Activated B cell treated with CpG ODN at 0.5 μM for 24 hours (primary cell): ENCODE data around the gene KCND3. TPM values are rescaled to one million over a fixed set of nuclear protein-coding genes. Genes with fewer than 3 reads are reported as not detected.

Source experiments
- ATAC-seq: fragments of 200-7000 bp; cut with Tn5 transposase; one replicate; pipeline ENCODE4 v1.10.0; 2021; ENCODE audit warnings: low read depth, mild to moderate bottlenecking, moderate library complexity
- CTCF ChIA-PET: fragments of 350-600 bp; sonication (Branson Sonifier 250); formaldehyde crosslinking; loops from one replicate; lab custom pipeline; 2021; ENCODE audit warnings: antibody characterized with exemption; lab: Charles Lee
- POLR2A ChIA-PET: fragments of 350-600 bp; sonication (Branson Sonifier 250); formaldehyde crosslinking; loops from one replicate; lab custom pipeline; 2021; ENCODE audit warnings: antibody characterized with exemption; lab: Charles Lee
- DNase-seq: peaks from one replicate; pipeline ENCODE4 v3.0.0; 2022
- H3K27ac Mint-ChIP-seq: one replicate; pipeline ENCODE4 v1.8.0; 2020; ENCODE audit warnings: mixed read lengths
- H3K27me3 Mint-ChIP-seq: one replicate; pipeline ENCODE4 v1.8.0; 2021; ENCODE audit warnings: mixed read lengths
- H3K36me3 Mint-ChIP-seq: one replicate; pipeline ENCODE4 v1.8.0; 2021; ENCODE audit warnings: low read depth, mixed read lengths
- H3K4me1 Mint-ChIP-seq: one replicate; pipeline ENCODE4 v1.8.0; 2021; ENCODE audit warnings: mixed read lengths
- H3K4me3 Mint-ChIP-seq: one replicate; pipeline ENCODE4 v1.8.0; 2020; ENCODE audit warnings: mild to moderate bottlenecking, mixed read lengths
- H3K9me3 Mint-ChIP-seq: one replicate; pipeline ENCODE4 v1.8.0; 2020; ENCODE audit warnings: mixed read lengths
- intact Hi-C: fragments of 100-400 bp; cut with micrococcal nuclease; formaldehyde crosslinking; loops from one replicate; pipeline ENCODE4 v1.15.1; 2024
- total RNA-seq: library from RNA; stranded (reverse); gene quantifications from 2 replicates; pipeline ENCODE4 v1.2.3, GENCODE V29; 2022
- TF ChIP-seq, protein P1 (sequence below): fragments of 200-600 bp; IDR thresholded peaks from one replicate; pipeline ENCODE4 v1.8.0; 2022; ENCODE audit warnings: antibody characterized with exemption, mild to moderate bottlenecking

KCND3 gene
- total RNA-seq, 1 donor from 2014 or later: 0.04 TPM

DNA sequence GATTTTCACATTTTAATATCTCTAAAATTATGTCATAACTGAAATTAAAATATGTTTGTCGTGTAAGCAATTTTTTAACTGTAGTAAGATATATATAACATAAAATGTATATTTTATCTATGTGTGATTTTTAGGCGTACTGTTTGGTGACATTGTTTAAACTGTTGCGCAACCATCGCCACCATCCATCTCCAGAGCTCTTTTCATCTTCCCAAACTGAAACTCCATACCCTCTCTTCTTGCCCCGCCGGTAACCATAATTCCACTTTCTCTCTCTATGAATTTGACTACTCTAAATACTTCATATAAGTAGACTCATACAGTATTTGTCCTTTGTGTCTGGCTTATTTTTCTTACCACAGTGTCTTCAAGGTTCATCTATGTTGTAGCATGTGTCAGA lies 167.3 kb downstream of the KCND3 start:
- ChIA-PET POLR2A (interaction anchor here (0.6 to 0.7 kb wide), 2 partner anchors 768 to 1053 kb away, joined by 3 to 4 read pairs; no protein-coding TSS in a partner anchor), CTCF (no interaction called here)
- DNase-seq (no peak), ATAC-seq (no peak)
- H3K4me3 Mint-ChIP-seq: no peak overlapping the region
- intact Hi-C loops: no loop called here
- no peaks in the 10 kb centered on the region for H3K4me1 Mint-ChIP-seq
- H3K27ac Mint-ChIP-seq: no peak overlapping the region
- peaks cover 17% of the 10 kb centered on the region for H3K27me3 Mint-ChIP-seq
- H3K36me3 Mint-ChIP-seq: no peaks in the 10 kb centered on the region
- peaks cover 10% of the 10 kb centered on the region for H3K9me3 Mint-ChIP-seq
- TF ChIP-seq, protein P1, sequence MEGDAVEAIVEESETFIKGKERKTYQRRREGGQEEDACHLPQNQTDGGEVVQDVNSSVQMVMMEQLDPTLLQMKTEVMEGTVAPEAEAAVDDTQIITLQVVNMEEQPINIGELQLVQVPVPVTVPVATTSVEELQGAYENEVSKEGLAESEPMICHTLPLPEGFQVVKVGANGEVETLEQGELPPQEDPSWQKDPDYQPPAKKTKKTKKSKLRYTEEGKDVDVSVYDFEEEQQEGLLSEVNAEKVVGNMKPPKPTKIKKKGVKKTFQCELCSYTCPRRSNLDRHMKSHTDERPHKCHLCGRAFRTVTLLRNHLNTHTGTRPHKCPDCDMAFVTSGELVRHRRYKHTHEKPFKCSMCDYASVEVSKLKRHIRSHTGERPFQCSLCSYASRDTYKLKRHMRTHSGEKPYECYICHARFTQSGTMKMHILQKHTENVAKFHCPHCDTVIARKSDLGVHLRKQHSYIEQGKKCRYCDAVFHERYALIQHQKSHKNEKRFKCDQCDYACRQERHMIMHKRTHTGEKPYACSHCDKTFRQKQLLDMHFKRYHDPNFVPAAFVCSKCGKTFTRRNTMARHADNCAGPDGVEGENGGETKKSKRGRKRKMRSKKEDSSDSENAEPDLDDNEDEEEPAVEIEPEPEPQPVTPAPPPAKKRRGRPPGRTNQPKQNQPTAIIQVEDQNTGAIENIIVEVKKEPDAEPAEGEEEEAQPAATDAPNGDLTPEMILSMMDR: no peak

DNA sequence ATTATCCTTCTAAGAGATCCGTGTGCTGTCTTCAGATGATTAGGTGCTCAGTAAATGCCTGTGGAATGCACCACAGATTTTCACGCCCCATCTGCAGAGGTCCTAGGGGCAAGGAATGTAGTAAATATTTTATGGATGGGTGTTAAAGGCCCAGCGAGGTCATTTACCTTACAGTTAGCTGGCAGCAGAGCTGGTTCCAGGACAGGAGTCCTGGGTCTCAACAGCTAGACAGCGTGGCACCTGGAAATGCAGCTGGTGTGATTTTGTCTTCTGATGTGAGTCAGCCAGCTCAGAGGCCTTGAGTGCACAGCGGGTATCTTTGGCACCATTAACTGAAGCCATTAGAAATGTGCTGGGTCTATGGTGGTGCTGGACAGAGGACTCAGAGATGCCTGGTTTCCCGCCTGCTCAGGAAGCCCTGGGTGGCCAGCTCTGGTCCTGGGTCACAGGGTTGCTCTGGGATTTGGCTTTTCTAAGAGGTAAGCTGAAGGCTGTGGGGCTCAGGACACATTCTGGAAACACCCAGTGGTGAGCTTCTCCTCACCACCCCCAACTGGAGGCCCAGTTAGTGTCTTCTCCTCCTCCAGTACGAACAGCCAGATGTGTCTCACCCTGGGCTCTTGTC lies 168.2 kb downstream of the KCND3 start:
- CTCF ChIA-PET: no interaction called here
- H3K4me3 Mint-ChIP-seq: no peak overlapping the region
- intact Hi-C loops: no loop called here
- DNase-seq (no peak), ATAC-seq (no peak)
- no peaks in the 10 kb centered on the region for H3K36me3 Mint-ChIP-seq
- POLR2A ChIA-PET: no interaction called here
- TF ChIP-seq, protein P1: no peak
- H3K4me1 Mint-ChIP-seq: no peaks in the 10 kb centered on the region
- peaks cover 17% of the 10 kb centered on the region for H3K27me3 Mint-ChIP-seq
- H3K9me3 Mint-ChIP-seq: peaks cover 10% of the 10 kb centered on the region
- H3K27ac Mint-ChIP-seq: no peak overlapping the region

DNA sequence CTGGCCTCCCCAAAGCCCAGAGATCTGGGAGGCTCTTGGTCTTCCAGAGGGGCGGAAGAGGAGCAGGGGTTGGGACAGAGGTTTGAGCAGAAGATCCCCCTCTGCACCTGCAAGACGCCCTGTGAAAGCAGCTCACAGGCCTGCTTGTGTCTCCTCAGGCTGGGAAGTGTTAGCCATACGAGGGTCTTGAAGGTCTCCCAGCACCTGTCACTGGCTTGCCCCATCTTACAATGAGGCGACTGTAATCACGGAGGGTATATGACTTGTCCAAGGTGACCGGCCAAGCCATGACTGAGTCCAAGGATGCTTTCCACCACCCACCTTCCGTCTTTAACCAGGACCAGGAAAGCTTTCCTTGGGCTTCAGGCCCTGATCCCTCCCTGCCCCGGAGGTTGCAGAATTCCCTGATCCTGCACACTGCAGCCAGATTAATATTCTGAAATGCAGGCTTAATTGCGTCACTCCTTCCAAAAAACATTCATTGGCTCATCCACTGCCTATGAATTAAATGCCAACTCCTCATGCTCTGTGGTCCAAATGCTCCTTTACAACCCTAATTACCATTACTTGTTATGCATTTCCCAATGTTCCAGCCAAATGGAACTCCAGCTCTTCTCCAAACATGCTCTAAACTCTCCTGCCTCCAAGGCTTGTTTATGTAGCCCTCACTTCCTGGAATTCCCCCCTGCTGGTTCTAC lies 169.8 kb downstream of the KCND3 start:
- ChIA-PET CTCF (no interaction called here), POLR2A (interaction anchor here (0.7 kb wide), 1 partner anchor 1136 kb away, joined by 5 read pairs; no protein-coding TSS in a partner anchor)
- no peak overlapping the region for H3K27ac Mint-ChIP-seq
- peaks cover 4% of the 10 kb centered on the region for H3K9me3 Mint-ChIP-seq
- H3K27me3 Mint-ChIP-seq: peaks cover 10% of the 10 kb centered on the region
- H3K4me1 Mint-ChIP-seq: no peaks in the 10 kb centered on the region
- ATAC-seq (no peak), DNase-seq (no peak)
- H3K36me3 Mint-ChIP-seq: no peaks in the 10 kb centered on the region
- intact Hi-C loops: no loop called here
- TF ChIP-seq, protein P1: no peak
- H3K4me3 Mint-ChIP-seq: no peak overlapping the region

DNA sequence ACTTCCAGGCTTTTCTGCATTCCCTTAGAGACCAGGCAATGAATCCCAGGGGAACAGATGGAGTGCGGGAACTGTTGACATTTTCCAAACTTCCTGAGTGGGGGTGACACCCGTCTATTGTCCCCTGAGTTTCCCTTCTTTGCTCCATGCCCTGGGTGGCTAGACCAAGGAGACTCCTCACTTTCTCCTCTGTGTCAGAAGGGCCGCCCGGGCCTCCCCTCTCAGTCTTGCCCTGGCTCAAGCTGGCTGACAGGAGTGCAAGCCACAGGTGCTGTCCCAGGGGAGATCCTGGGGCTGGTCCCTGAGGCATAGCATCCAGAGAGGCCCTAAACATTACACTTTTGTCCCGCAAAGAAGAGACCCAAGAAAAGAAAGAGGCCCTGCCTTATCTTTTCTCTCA lies 170.9 kb downstream of the KCND3 start:
- no peak overlapping the region for H3K27ac Mint-ChIP-seq
- ATAC-seq: no peak
- CTCF ChIA-PET: no interaction called here

DNA sequence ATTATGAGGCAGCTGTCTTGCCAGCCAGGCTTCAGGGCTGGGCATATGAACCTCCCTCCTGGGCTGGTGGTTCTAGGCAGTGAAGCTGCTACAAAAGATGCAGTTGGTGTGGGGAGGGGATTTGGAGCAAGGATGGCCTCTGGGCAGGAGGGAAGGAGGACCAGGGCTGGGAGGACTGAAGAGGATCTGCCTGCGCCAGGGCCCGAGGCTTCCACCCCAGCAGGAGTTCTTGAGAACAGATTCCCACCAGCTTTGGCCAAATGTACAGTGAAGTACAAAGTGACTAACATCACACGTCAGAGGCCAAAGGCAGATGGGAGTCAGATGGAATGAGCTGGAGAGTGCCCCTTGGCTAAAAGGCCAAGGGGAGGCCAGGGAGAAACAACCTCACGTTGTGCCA lies 171.4 kb downstream of the KCND3 start:
- no peak for ATAC-seq
- Mint-ChIP-seq H3K27me3 (peaks cover 5% of the 10 kb centered on the region), H3K4me1 (no peaks in the 10 kb centered on the region), H3K9me3 (no peaks in the 10 kb centered on the region), H3K4me3 (no peak overlapping the region), H3K27ac (no peak overlapping the region), H3K36me3 (no peaks in the 10 kb centered on the region)
- ChIA-PET POLR2A (no interaction called here), CTCF (no interaction called here)
- intact Hi-C loops: no loop called here
- TF ChIP-seq, protein P1: no peak
- DNase-seq: no peak

More for the DNA sequence above, 170.9 kb downstream of the KCND3 start:
- Mint-ChIP-seq H3K27me3 (peaks cover 5% of the 10 kb centered on the region), H3K9me3 (no peaks in the 10 kb centered on the region), H3K4me3 (no peak overlapping the region), H3K36me3 (no peaks in the 10 kb centered on the region), H3K4me1 (no peaks in the 10 kb centered on the region)
- TF ChIP-seq, protein P1: no peak
- no peak for DNase-seq
- POLR2A ChIA-PET: no interaction called here
- intact Hi-C loops: no loop called here
